Activated T-cell treated with anti-CD3 and anti-CD28 coated beads, Interleukin-2, amount 50 U/mL, for 1 hour (primary cell): ENCODE measurements around the gene AIF1.

Experiments
- DNase-seq: peaks from one replicate; pipeline ENCODE4 v3.0.0-alpha.2; 2020

Gene AIF1

DNA sequence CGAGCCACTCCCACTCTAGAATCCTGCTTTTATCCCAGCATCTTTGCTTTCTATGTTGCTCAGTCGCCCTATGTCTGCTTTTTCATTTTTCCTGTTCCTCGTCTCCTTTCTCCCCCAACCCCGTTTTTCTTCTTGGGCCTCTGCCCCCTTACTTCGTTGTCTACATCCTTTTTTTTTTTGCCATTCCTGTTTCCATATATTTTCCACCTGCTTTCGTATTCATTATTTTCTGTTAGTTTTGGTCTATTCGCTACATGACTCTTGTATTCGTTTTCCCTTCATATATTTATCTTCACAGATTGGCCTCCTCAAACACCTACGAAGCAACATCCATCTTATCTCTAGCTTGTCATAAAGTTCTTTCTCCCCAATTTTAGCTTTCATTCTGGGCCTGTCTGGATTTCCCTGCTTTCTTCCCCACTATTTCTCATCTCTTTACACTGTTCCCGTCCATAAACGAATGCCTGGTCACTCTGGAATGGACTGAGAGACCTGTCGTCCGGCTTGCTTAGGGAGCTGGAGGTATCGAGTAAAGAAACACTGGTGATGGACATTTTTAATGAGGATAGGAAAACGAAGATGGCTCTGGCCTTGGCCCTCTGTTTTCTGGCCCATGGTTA, 6.4 kb downstream of the AIF1 start:
- no peak for DNase-seq

- no peak for DNase-seq
These were observed 7.0 kb downstream of the AIF1 start for GRCh38 chr6:31621991-31622390.

- DNase-seq: no peak
These were observed 7.7 kb downstream of the AIF1 start for GRCh38 chr6:31622684-31623091.

DNA sequence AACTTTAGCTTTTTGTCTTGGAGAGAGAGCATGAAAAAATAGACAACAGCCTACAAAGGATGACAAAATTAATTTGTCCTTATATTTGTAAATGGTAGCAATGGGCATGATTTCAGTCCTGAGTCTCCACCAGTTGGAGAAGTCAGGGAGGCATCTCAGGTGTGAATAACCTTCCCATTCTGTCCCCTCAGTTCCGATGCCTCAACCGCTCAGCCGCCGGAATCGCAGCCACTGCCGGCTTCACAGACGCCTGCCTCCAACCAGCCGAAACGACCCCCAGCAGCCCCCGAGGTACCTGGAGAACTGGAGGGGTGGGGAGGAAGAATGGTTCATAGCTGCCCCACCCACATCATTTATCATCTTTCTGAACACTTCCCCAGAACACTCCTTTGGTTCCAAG, 9.0 kb downstream of the AIF1 start:
- DNase-seq: no peak

GRCh38 chr6:31626952-31627351, 11.9 kb downstream of the AIF1 start:
- DNase-seq: no peak

- no peak for DNase-seq
These were observed 12.8 kb downstream of the AIF1 start for GRCh38 chr6:31627690-31628287.

DNA sequence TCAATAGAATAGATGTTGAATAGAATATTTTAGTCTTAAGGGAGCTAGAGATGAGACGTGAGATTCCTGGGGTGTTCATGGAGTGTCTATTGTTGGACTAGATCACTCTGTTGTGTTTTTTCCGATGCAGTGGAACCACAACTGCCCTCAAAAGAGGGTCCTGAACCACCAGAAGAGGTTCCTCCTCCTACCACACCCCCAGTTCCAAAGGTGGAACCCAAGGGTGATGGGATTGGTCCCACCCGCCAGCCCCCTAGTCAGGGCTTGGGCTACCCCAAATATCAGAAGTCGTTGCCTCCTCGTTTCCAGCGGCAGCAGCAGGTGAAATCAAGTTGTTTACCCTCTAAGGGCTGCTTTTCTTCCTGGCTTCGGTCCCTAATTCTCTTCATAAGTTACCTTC, 14.0 kb downstream of the AIF1 start:
- no peak for DNase-seq

DNA sequence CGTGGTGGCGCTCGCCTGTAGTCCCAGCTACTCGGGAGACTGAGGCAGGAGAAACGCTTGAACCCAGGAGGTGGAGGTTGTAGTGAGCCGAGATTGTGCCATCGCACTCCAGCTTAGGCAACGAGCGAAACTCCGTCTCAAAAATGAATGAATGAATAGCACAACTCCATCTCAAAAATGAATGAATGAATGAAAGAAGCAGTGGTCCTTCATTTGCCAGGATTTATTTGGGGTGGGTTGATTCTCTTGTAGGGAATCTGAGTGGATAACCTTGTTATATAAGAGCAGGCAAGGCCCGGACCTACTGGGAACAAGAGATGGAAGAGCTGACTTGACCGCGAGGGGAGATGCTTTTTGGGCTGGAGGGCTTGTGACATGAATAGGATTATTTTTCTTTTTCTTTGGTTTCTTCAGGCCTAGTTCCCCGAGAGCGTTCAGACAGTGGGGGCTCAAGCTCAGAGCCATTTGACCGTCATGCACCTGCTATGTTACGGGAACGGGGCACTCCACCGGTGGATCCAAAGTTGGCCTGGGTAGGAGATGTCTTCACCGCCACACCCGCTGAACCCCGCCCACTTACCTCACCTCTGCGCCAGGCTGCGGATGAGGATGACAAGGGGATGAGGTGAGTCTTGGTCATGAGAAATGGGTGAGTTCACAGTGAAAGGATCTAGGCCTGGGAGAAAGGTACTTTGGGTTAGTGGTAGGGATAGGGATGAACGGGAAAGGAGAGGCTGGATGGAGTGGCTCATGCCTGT, 15.3 kb downstream of the AIF1 start:
- DNase-seq: no peak

DNA sequence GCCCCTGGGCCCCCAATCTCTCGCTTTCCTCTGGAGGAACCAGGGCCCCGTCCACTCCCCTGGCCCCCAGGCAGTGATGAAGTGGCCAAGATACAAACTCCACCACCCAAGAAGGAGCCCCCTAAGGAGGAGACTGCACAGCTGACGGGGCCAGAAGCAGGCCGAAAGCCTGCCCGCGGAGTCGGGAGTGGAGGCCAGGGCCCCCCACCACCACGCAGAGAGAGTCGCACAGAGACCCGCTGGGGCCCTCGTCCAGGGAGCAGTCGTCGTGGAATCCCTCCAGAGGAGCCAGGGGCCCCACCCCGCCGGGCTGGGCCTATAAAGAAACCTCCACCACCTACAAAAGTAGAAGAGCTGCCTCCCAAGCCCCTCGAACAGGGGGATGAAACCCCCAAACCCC, 16.2 kb downstream of the AIF1 start:
- DNase-seq: no peak

DNA sequence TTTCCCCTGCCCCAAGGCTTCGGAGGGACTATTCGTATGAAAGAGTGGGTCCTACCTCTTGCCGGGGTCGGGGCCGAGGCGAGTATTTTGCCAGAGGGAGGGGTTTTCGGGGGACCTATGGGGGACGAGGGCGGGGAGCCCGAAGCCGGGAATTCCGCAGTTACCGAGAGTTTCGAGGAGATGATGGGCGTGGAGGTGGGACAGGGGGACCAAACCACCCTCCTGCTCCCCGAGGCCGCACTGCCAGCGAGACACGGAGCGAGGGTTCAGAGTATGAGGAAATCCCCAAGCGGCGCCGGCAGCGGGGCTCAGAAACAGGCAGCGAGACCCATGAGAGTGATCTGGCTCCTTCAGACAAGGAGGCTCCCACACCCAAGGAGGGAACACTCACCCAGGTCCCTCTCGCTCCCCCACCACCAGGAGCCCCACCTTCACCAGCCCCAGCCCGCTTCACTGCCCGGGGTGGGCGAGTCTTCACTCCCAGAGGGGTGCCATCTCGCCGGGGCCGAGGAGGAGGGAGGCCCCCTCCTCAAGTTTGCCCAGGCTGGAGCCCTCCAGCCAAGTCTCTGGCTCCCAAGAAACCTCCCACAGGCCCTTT, 16.7 kb downstream of the AIF1 start:
- no peak for DNase-seq

DNA sequence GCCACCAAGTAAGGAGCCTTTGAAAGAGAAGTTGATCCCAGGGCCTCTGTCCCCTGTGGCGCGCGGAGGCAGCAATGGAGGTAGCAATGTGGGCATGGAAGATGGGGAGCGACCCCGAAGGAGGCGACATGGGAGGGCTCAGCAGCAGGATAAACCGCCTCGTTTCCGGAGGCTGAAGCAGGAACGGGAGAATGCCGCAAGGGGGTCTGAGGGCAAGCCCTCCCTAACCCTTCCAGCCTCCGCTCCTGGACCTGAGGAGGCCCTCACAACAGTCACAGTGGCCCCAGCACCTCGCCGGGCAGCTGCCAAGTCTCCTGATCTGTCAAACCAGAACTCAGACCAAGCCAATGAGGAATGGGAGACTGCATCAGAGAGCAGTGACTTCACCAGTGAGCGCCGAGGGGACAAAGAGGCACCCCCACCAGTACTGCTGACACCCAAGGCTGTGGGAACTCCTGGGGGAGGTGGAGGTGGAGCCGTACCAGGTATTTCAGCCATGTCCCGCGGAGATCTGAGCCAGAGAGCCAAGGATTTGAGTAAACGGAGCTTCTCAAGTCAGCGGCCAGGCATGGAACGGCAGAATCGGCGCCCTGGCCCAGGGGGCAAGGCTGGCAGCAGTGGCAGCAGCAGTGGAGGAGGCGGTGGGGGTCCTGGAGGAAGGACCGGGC, 17.4 kb downstream of the AIF1 start:
- no peak for DNase-seq

DNA sequence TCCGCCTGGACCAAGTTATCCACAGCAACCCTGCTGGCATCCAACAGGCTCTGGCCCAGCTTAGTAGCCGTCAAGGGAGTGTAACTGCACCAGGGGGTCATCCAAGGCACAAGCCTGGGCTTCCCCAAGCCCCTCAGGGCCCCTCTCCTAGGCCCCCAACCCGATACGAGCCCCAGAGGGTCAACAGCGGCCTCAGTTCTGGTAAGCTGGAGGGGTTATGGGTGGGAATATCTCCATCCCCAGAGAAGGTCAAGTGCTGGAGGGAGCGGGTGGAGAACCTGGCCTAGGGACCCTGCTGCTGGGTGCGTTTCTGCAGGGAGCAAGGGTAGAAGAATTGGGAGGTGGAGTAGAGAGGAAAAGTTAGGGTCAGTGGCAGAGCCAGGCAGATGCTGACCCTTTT, 18.4 kb downstream of the AIF1 start:
- no peak for DNase-seq

DNA sequence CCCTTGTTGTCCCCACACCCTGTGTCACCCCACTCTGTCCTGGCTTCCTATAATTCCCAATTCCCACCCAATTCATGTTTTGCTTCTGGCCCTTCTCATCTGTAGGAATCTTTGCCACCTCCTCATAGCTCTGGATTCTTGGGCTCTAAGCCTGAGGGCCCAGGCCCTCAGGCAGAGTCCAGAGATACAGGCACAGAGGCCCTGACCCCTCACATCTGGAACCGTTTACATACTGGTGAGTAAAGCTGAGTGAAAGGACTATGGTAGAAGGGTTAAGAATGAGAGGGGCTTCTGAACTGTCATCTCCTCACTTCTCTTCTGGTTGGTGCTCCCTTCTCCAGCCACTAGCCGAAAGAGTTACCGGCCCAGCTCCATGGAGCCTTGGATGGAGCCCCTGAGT, 19.1 kb downstream of the AIF1 start:
- no peak for DNase-seq

DNA sequence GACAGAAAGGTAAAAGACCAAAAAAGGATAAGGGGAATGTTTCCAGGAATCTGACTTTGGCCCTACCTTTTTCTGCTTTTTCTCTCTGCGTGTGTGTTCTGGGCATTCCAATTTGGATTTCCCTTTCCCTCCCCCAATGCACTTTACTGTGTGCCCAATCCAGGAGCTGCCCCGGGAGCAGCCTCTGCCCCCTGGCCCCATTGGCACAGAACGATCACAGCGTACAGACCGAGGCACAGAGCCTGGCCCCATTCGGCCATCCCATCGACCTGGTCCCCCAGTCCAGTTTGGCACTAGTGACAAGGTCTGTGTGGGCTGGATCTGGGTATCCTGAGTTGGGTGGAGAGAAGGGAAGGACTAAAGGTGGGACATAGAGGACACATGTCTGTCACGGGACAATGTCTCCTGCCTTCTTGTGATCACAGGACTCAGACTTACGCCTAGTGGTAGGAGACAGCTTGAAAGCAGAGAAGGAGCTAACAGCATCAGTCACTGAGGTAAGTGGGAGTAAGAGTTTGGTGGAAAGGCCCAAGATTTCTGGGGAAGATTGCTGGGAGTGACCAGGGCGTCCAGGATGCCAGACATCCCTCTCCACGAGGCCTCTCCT, 20.0 kb downstream of the AIF1 start:
- DNase-seq: no peak

DNA sequence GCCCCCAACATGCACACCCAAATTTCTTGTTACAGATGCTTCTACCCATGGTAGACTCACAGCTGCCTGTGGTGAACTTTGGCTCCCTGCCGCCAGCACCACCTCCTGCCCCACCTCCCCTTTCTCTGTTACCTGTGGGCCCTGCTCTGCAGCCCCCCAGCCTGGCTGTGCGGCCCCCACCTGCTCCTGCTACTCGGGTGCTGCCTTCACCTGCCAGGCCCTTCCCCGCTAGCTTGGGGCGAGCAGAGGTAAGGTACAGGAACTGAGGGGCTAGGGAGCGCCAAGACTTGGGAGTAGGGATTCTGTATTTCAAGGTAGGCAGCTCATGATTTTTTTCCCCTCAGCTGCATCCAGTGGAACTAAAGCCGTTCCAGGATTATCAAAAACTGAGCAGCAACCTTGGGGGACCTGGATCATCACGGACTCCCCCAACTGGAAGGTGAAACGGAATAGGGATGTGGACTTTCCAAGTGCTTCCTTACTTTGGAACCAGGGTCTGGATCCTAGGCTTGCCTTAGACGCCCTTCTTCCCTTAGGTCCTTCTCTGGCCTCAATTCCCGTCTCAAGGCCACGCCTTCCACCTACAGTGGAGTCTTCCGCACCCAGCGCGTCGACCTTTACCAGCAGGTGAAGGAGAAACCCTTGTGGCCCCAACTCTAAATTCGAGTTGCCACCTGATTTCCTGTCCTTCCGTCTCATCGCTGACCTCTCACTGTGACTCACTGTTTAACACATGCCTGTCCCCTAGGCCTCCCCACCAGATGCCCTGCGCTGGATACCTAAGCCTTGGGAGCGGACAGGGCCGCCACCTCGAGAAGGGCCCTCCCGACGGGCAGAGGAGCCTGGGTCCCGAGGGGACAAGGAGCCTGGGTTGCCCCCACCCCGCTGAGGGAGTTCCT, 21.9 kb downstream of the AIF1 start:
- DNase-seq: no peak

GRCh38 chr6:31639043-31639442, 24.0 kb downstream of the AIF1 start:
- DNase-seq: no peak

- no peak for DNase-seq
These were observed 24.4 kb downstream of the AIF1 start for GRCh38 chr6:31639449-31639861.

DNA sequence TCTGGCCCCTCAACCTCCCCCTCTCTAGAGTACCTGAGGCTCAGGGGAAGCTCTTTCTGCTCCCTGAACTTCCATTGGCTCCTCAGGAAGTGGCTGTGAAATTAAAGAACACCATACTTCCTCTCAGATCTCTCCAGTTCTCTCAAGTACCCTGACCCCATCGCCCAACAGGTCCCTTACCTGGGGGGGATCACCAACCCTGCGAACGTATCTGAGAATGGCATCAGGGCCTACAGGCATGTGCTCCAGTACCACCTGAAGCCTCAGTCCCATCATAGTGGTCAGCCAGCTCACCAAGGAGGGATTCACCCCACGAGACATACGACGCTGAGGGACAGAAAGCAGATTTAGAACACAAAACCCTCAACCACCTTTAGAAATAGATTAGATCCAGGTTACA, 25.6 kb downstream of the AIF1 start:
- DNase-seq: no peak

DNA sequence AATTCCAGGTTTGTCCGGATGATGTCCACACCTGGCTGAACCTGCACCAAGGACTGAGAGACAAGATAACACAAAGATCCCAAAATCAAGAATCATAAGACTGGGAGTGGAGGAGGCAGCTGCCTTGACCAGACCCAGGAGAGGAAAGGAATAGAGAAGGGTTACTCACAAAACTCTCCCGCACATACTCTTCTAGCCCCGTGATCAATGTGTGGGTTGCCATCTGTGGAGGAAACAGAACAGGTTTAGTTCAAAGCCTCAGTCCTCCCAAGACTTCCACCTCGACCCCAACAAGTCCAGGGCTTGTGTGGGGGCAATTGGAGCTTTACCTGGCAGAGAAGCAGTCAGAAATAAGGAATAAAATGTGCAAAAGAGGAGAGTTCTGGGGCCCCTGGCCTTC, 26.3 kb downstream of the AIF1 start:
- DNase-seq: no peak

GRCh38 chr6:31642798-31643570, 27.9 kb downstream of the AIF1 start:
- DNase-seq: no peak

DNA sequence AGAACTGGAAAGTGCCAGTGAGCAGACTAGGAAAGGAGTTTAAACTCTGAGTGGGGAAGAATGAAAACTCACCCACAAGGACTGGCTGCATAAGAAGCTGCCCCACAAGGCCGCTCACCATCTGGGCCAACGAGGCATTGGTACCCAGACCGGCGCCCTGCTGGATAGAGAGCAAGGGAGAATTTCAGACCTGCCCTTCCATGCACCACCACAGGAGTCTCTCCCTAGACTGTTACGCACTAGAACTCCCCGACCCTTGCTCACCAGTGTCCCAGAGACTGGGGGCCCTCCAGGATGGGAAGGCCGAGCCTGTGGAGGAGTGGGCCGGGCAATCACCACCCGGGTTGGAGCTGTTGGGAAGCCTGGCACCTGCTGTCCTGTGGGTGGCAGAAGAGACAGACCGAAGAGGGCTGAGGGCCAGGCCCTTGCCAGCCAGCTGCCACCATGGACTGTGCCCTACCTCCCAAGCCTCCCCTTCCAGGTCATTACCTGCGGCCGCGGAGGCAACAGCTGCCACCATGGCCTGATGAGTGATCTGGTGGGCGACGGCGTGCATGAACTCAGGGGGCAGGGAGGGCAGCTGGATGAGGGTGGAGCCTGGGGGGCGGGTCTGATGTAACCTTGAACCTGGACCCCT, 28.9 kb downstream of the AIF1 start:
- DNase-seq: no peak
